HL-60 (cell line): Measurements from ENCODE around the gene SPEM1.

ENCODE experiments used
- GABPA ChIP-seq: IDR thresholded peaks from 2 replicates; pipeline ENCODE4 v1.6.1; 2012; ENCODE audit warnings: low read depth
- POLR2AphosphoS5 ChIP-seq: IDR thresholded peaks from 2 replicates; pipeline ENCODE4 v1.6.1; 2012; ENCODE audit warnings: low read depth
- TF ChIP-seq, protein P1 (sequence below): IDR thresholded peaks from one replicate; pipeline ENCODE4 v1.5.1; 2011; ENCODE audit warnings: low read length, control low read depth, inconsistent platforms; ENCODE audit not compliant: insufficient read depth
- TF ChIP-seq, protein P2 (sequence below): IDR thresholded peaks from 2 replicates; pipeline ENCODE4 v1.6.1; 2012; ENCODE audit warnings: low read depth; ENCODE audit not compliant: insufficient replicate concordance

DNA sequence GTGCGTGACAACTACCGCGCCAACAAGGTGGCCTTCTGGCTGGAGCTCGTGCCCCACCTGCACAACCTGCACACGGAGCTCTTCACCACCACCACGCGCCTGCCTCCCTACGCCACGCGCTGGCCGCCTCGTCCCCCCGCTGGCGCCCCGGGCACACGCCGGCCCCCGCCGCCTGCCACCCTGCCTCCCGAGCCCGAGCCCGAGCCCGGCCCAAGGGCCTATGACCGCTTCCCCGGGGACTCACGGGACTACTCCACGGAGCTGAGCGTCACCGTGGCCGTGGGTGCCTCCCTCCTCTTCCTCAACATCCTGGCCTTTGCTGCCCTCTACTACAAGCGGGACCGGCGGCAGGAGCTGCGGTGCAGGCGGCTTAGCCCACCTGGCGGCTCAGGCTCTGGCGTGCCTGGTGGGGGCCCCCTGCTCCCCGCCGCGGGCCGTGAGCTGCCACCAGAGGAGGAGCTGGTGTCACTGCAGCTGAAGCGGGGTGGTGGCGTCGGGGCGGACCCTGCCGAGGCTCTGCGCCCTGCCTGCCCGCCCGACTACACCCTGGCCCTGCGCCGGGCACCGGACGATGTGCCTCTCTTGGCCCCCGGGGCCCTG, 3.0 kb upstream of the SPEM1 start:
- TF ChIP-seq, protein P1, sequence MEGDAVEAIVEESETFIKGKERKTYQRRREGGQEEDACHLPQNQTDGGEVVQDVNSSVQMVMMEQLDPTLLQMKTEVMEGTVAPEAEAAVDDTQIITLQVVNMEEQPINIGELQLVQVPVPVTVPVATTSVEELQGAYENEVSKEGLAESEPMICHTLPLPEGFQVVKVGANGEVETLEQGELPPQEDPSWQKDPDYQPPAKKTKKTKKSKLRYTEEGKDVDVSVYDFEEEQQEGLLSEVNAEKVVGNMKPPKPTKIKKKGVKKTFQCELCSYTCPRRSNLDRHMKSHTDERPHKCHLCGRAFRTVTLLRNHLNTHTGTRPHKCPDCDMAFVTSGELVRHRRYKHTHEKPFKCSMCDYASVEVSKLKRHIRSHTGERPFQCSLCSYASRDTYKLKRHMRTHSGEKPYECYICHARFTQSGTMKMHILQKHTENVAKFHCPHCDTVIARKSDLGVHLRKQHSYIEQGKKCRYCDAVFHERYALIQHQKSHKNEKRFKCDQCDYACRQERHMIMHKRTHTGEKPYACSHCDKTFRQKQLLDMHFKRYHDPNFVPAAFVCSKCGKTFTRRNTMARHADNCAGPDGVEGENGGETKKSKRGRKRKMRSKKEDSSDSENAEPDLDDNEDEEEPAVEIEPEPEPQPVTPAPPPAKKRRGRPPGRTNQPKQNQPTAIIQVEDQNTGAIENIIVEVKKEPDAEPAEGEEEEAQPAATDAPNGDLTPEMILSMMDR: no peak
- no peak for TF ChIP-seq GABPA
- no peak for TF ChIP-seq POLR2AphosphoS5
- TF ChIP-seq, protein P2, sequence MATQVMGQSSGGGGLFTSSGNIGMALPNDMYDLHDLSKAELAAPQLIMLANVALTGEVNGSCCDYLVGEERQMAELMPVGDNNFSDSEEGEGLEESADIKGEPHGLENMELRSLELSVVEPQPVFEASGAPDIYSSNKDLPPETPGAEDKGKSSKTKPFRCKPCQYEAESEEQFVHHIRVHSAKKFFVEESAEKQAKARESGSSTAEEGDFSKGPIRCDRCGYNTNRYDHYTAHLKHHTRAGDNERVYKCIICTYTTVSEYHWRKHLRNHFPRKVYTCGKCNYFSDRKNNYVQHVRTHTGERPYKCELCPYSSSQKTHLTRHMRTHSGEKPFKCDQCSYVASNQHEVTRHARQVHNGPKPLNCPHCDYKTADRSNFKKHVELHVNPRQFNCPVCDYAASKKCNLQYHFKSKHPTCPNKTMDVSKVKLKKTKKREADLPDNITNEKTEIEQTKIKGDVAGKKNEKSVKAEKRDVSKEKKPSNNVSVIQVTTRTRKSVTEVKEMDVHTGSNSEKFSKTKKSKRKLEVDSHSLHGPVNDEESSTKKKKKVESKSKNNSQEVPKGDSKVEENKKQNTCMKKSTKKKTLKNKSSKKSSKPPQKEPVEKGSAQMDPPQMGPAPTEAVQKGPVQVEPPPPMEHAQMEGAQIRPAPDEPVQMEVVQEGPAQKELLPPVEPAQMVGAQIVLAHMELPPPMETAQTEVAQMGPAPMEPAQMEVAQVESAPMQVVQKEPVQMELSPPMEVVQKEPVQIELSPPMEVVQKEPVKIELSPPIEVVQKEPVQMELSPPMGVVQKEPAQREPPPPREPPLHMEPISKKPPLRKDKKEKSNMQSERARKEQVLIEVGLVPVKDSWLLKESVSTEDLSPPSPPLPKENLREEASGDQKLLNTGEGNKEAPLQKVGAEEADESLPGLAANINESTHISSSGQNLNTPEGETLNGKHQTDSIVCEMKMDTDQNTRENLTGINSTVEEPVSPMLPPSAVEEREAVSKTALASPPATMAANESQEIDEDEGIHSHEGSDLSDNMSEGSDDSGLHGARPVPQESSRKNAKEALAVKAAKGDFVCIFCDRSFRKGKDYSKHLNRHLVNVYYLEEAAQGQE: no peak
